ENCODE results near the gene NDRG3. TPM values are rescaled to one million over a fixed set of nuclear protein-coding genes. Genes with fewer than 3 reads are reported as not detected.
"Not testable (repeated sequence)": the region's sequence is repeated elsewhere in the genome, so short reads cannot be mapped to it uniquely, and the experiment has no call there.

The NDRG3 gene
- polyA plus RNA-seq, 1 donor from 2014 or later: 61.0 TPM

- peak overlapping the region; percentile 39 for H3K27ac ChIP-seq (ENCODE audit: low read length)
- no peaks in the 10 kb centered on the region for H3K9me3 ChIP-seq (ENCODE audit: low read length)
- TF ChIP-seq EP300 (conservative IDR thresholded peaks at IDR 0.05; ENCODE audit: poor library complexity, severe bottlenecking) (no peak), RAD21 (conservative IDR thresholded peaks at IDR 0.05) (no peak), MXI1 (conservative IDR thresholded peaks at IDR 0.05; ENCODE audit: poor library complexity, severe bottlenecking) (peak; percentile 28), EZH2 (IDR thresholded peaks at IDR 0.05; ENCODE audit: borderline replicate concordance, insufficient read depth, low read length, poor library complexity, severe bottlenecking) (no peak)
- H3K4me2 ChIP-seq (ENCODE audit: low read length): no peak overlapping the region
- H3K4me3 ChIP-seq (ENCODE audit: low read length): peak overlapping the region; percentile 58
- H2AFZ ChIP-seq (ENCODE audit: low read depth, low read length): peak overlapping the region; percentile 21
- H3K36me3 ChIP-seq (ENCODE audit: insufficient read depth, low read length): no peaks in the 10 kb centered on the region
- H3K27me3 ChIP-seq (ENCODE audit: insufficient read depth, low read depth, low read length): no peaks in the 10 kb centered on the region
- no peaks in the 10 kb centered on the region for H3F3A ChIP-seq (ENCODE audit: insufficient read depth, low read length, poor library complexity, severe bottlenecking)
- H3K9ac ChIP-seq (ENCODE audit: low read length): peak overlapping the region; percentile 59
- H3K79me2 ChIP-seq (replicated peaks; ENCODE audit: insufficient read depth, low read length): no peaks in the 10 kb centered on the region
- H3K9me2 ChIP-seq (ENCODE audit: insufficient read depth, low read length): no peaks in the 10 kb centered on the region
- no peaks in the 10 kb centered on the region for H4K20me1 ChIP-seq (ENCODE audit: insufficient read depth)
These were observed 69.0 kb downstream of the NDRG3 start for GRCh38 chr20:36676701-36677421.

- not testable (repeated sequence) for H2AFZ ChIP-seq (ENCODE audit: low read depth, low read length); H3K27ac ChIP-seq (ENCODE audit: low read length); H3K9ac ChIP-seq (ENCODE audit: low read length); H3F3A ChIP-seq (ENCODE audit: insufficient read depth, low read length, poor library complexity, severe bottlenecking); H3K9me3 ChIP-seq (ENCODE audit: low read length); H3K4me3 ChIP-seq (ENCODE audit: low read length); H3K36me3 ChIP-seq (ENCODE audit: insufficient read depth, low read length); H3K79me2 ChIP-seq (replicated peaks; ENCODE audit: insufficient read depth, low read length); H4K20me1 ChIP-seq (ENCODE audit: insufficient read depth); H3K9me2 ChIP-seq (ENCODE audit: insufficient read depth, low read length); H3K27me3 ChIP-seq (ENCODE audit: insufficient read depth, low read depth, low read length); H3K4me2 ChIP-seq (ENCODE audit: low read length)
These were observed 70.3 kb downstream of the NDRG3 start for GRCh38 chr20:36675545-36675944.

GRCh38 chr20:36672991-36673390 lies 72.9 kb downstream of the NDRG3 start:
- Histone ChIP-seq H3K4me2 (ENCODE audit: low read length) (no peak overlapping the region), H3K36me3 (ENCODE audit: insufficient read depth, low read length) (no peaks in the 10 kb centered on the region), H3K27ac (ENCODE audit: low read length) (no peak overlapping the region), H3K79me2 (replicated peaks; ENCODE audit: insufficient read depth, low read length) (no peaks in the 10 kb centered on the region), H3K4me3 (ENCODE audit: low read length) (no peak overlapping the region), H3K9me2 (ENCODE audit: insufficient read depth, low read length) (no peaks in the 10 kb centered on the region), H3K9ac (ENCODE audit: low read length) (no peak overlapping the region), H3K27me3 (ENCODE audit: insufficient read depth, low read depth, low read length) (no peaks in the 10 kb centered on the region), H3K9me3 (ENCODE audit: low read length) (no peaks in the 10 kb centered on the region), H3F3A (ENCODE audit: insufficient read depth, low read length, poor library complexity, severe bottlenecking) (no peaks in the 10 kb centered on the region), H2AFZ (ENCODE audit: low read depth, low read length) (no peak overlapping the region), H4K20me1 (ENCODE audit: insufficient read depth) (no peaks in the 10 kb centered on the region)
- no peak for TF ChIP-seq EZH2 (IDR thresholded peaks at IDR 0.05; ENCODE audit: borderline replicate concordance, insufficient read depth, low read length, poor library complexity, severe bottlenecking)
- no peak for TF ChIP-seq SMC3 (conservative IDR thresholded peaks at IDR 0.05; ENCODE audit: poor library complexity)
- TF ChIP-seq POLR2AphosphoS5 (IDR thresholded peaks at IDR 0.05): no peak
- no peak for TF ChIP-seq TAF1 (IDR thresholded peaks at IDR 0.05; ENCODE audit: low read depth)
- no peak for TF ChIP-seq EP300 (conservative IDR thresholded peaks at IDR 0.05; ENCODE audit: poor library complexity, severe bottlenecking)
- TF ChIP-seq RAD21 (conservative IDR thresholded peaks at IDR 0.05): no peak
- no peak for TF ChIP-seq MXI1 (conservative IDR thresholded peaks at IDR 0.05; ENCODE audit: poor library complexity, severe bottlenecking)
- TF ChIP-seq REST (IDR thresholded peaks at IDR 0.05; ENCODE audit: borderline replicate concordance): no peak
- TF ChIP-seq CTCF (IDR thresholded peaks at IDR 0.05; ENCODE audit: poor library complexity, severe bottlenecking): no peak
